ENCODE results near the gene PLGLB1.
"Not testable (repeated sequence)": the region's sequence is repeated elsewhere in the genome, so short reads cannot be mapped to it uniquely, and the experiment has no call there.

GRCh38 chr2:87026816-87027215 is 5.2 kb upstream of the PLGLB1 start:
- TF ChIP-seq, protein P1, sequence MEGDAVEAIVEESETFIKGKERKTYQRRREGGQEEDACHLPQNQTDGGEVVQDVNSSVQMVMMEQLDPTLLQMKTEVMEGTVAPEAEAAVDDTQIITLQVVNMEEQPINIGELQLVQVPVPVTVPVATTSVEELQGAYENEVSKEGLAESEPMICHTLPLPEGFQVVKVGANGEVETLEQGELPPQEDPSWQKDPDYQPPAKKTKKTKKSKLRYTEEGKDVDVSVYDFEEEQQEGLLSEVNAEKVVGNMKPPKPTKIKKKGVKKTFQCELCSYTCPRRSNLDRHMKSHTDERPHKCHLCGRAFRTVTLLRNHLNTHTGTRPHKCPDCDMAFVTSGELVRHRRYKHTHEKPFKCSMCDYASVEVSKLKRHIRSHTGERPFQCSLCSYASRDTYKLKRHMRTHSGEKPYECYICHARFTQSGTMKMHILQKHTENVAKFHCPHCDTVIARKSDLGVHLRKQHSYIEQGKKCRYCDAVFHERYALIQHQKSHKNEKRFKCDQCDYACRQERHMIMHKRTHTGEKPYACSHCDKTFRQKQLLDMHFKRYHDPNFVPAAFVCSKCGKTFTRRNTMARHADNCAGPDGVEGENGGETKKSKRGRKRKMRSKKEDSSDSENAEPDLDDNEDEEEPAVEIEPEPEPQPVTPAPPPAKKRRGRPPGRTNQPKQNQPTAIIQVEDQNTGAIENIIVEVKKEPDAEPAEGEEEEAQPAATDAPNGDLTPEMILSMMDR (IDR thresholded peaks at IDR 0.05): not testable (repeated sequence)
- not testable (repeated sequence) for TF ChIP-seq ATF2 (CRISPR knock-in tag; IDR thresholded peaks at IDR 0.05; ENCODE audit: borderline replicate concordance, low read depth); CREB1 (CRISPR knock-in tag; IDR thresholded peaks at IDR 0.05); RORB (CRISPR knock-in tag; IDR thresholded peaks at IDR 0.05); SMAD4 (CRISPR knock-in tag; IDR thresholded peaks at IDR 0.05); ZBTB43 (CRISPR knock-in tag; IDR thresholded peaks at IDR 0.05); MYBL2 (CRISPR knock-in tag; IDR thresholded peaks at IDR 0.05); ZNF121 (CRISPR knock-in tag; IDR thresholded peaks at IDR 0.05); ERG (CRISPR knock-in tag; IDR thresholded peaks at IDR 0.05); NR2C2 (CRISPR knock-in tag; IDR thresholded peaks at IDR 0.05); ZNF512 (CRISPR knock-in tag; IDR thresholded peaks at IDR 0.05; ENCODE audit: borderline replicate concordance); FOXP1 (CRISPR knock-in tag; IDR thresholded peaks at IDR 0.05; ENCODE audit: borderline replicate concordance); PRRX2 (CRISPR knock-in tag; IDR thresholded peaks at IDR 0.05)
- TF ChIP-seq, protein P2, sequence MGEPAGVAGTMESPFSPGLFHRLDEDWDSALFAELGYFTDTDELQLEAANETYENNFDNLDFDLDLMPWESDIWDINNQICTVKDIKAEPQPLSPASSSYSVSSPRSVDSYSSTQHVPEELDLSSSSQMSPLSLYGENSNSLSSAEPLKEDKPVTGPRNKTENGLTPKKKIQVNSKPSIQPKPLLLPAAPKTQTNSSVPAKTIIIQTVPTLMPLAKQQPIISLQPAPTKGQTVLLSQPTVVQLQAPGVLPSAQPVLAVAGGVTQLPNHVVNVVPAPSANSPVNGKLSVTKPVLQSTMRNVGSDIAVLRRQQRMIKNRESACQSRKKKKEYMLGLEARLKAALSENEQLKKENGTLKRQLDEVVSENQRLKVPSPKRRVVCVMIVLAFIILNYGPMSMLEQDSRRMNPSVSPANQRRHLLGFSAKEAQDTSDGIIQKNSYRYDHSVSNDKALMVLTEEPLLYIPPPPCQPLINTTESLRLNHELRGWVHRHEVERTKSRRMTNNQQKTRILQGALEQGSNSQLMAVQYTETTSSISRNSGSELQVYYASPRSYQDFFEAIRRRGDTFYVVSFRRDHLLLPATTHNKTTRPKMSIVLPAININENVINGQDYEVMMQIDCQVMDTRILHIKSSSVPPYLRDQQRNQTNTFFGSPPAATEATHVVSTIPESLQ (CRISPR knock-in tag; IDR thresholded peaks at IDR 0.05): not testable (repeated sequence)
